Ureter (tissue), 1 donor: ENCODE data around the gene DCHS1. TPM values are rescaled to one million over a fixed set of nuclear protein-coding genes. Genes with fewer than 3 reads are reported as not detected.

Experiments used
- DNase-seq: peaks from one replicate; pipeline ENCODE4 v3.0.0-alpha.2; 2020; ENCODE audit warnings: low spot score
- total RNA-seq: library from RNA; stranded (reverse); gene quantifications from one replicate; pipeline ENCODE4 v1.2.4, GENCODE V29; 2023
- donor health status: DM: yes; HTN: yes; CAD: no.

Gene DCHS1
- total RNA-seq, 1 donor from 2014 or later: 26.0 TPM

DNA sequence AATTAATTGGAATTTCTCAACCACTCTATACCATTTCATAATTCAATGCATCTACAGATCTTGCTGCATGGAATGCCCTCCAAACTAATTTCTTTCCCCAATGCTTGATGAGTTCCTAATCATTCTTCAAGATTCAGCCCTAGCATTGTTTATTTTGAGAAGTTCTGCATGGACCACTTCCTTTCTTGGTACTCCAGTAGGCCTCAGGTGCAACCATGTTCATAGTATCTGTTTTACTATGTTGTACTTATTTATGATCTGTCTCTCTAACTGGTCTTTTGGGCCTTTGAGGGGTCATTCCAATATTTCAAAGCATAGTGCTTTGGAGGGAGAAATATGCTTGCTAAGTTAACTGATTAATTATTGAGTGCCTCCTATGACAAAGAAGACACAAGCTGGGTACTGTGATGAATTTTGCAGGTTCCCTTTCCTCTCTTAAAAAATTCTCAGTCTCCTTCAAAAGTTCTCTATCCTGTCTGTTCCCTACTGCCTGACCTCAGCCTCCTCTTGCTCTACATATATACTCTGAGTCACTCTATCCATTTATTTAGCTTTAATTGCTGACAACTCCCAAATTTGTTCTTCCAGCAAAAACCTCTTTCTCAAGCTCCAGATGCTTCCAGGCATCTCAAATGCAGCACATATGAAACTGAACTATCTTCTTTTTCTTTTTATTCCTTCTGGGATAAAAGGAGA lies 18.1 kb upstream of the DCHS1 start:
- no peak for DNase-seq

DNA sequence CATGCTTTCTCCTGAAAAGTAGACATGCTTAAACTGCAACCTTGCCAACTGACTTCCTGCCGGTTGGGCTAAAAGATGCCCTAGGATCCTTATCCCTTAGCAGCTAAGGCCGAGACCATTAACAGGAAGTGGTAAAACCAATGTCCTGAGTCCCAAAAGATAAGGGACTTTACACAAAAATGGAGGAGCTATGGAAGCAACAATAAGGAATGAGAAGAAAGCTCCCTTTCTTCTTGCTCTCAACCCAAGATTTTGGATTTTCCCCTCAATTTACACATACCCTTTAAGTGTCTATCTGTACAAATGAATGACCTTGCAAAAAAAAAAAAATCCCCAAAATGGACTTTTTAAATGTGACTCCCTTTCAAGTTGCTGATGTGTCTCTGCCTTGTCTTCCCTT lies 16.4 kb upstream of the DCHS1 start:
- DNase-seq: no peak

DNA sequence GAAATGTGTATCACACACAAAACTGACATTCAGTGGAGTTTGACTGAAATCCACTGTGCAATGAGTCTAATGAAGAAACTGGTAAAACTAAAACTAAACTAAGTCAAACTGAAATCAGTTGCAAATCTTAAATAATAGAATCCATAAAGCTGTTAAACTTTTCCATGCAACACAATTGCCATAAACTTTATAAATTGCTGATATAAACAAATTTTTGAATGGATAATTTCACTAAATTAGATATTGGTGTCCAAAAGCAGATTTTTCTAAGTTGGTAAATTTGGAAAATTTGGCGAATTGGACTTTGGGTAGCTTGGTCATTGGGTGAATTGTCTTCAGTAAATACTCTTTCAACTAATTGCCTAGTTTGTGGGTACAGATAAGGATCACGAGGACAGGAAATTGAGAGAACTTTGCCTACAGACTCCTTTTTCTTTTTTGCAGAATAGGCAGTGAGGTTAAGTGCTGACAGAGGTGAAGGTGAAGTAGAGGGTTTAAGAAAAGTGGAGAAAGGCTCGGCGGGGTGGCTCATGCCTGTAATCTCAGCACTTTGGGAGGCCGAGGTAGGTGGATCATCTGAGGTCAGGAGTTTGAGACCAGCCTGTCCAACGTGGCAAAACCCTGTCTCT lies 14.7 kb upstream of the DCHS1 start:
- DNase-seq: no peak

DNA sequence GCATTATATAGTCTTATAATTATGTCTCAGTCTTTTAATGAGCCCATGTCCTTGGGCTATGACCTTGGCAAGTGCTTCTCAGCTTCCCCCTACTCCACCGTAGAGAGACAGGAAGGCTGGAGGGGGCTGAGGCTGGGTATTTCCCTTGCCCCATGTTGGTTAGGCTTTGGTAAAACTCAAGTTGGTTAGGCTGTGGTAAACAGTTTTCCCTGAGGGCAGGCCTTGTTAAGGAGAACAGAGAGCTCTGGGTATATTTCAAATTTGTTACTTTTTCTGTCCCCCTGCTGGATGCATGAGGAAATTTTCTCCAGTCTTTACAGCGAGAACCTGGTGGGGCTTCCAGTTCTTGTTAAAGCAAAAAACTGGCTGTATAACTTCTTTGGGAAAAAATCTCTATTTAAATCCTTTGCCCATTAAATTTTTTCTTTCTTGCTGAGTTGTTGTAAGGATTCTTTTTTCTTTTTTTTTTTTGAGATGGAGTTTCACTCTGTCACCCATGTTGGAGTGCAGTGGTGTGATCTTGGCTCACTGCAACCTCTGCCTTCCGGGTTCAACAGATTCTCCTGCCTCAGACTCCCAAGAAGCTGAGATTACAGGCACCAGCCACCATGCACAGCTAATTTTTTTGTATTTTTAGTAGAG lies 12.2 kb upstream of the DCHS1 start:
- DNase-seq: no peak

DNA sequence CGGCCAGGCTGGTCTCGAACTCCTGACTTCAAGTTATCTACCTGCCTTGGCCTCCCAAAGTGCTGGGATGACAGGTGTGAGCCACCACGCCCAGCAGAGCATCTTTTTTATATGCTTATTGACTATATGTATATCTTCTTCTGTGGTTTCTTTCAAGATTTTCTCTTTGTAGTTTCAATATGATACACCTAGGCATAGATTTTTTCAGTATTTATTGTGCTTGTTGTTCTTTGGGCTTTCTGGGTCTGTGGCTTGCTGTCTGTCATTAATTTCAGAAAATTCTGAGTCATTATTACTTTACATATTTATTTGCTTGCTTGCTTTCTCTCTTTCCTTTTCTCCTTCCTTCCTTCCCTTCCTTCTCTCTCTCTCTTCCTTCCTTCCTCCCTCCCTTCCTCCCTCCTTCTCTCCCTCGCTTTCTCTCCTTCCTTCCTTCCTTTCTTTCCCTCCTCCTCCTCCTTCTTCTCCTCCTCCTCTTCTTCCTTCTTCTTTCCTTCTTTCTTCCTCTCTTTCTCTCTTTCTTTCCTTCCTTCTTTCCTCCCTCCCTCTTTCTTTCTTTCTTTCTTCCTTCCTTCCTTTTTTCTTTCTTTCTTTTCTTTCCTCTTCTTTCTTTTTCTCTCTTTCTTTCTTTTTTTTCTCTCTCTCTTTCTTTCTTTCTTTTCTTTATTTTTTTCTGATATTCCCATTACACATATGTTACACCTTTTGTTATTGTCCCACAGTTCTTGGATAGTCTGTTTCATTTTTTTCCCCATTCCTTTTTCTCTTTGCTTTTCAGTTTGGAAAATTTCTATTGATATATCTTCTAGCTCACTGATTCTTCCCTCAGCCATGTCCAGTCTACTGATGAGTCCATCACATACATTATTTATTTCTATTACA lies 10.9 kb upstream of the DCHS1 start:
- no peak for DNase-seq

DNA sequence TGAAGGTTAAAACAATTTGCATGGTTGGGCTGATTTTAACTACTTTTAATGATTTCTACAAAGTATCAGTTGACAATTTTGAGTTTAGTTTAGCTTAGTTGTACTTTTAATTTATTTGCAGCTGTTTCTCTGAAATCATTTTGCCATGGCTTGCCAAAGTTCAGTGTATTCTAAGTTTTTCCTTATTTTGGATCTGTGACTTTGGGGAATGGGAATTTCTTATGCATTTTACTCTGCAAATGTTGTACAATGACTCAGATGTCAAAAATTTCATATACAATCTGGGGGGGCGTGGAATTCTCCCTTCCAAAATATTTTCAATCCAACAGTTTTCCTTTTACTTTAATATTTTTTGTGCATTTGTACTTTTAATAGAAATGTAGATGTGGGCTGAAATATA lies 8.9 kb upstream of the DCHS1 start:
- no peak for DNase-seq

DNA sequence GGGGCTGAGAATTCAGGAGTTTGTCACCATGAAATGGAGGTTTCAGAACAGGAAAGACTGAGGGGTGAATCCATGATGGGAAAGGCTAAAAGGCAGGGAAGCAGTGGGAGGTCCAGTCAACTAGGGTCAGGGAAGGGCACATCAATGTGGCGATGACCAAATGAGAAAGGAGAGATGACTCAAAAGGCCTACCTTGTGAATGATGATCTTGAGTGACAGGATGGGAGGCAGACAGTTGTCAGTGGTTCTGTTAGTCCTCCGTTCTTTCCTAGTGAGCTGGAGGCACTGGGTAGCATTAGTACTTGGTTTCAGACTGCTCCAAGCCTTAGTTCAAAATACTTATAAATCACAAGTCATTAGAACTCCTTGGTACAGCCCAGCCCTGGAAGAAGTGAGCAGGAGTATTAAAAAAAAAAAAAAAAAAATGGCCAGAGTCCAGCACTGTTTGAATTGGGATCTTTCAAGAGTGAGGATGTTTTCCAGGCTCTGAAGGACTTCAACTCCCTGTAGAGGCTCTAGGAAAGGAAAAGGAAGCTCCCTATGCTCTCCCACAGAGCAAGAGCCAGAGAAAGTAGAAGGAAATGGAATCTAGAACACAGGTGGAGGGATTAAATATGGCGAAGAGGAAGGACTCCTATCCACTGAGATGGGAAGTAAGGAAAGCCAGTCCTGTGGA lies 8.3 kb upstream of the DCHS1 start:
- DNase-seq: no peak

DNA sequence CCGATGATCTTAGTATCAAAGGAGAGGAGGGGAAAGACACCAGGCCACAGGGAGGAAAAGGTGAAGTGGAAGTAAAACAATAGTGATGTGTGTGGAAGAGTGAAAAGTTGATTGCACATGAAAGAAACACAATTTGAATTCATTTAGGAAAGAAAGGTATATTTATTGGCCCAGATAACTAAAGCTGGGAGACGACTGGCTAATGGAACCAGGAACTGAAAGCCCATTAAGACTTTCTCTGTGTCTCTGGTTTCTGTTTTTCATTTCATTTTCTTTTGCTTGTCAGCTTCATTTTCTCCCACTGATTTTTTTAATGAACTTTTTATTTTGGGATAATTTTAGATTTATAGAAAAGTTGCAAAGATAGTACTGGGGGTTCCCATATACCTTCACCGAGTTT lies 5.1 kb upstream of the DCHS1 start:
- DNase-seq: no peak

DNA sequence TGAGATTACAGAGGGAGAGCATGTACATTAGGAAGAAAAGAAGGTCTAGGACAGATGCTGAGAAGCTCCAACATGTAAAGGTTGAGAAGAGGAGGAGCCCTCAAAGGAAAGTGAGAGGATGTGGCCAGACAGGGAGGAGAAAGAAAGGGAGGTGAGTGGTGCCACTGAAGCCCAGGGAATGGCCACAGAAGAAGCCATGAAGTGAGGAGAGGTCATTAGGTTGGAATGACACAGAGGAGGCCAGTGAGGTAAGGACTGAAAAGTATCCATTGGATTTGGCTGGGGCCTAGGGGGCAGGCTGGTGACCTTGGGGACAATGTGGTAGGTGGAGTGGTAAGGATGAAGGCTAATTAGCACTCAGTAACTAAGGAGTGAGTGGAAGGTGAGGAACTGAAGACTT lies 3.0 kb upstream of the DCHS1 start:
- no peak for DNase-seq

DNA sequence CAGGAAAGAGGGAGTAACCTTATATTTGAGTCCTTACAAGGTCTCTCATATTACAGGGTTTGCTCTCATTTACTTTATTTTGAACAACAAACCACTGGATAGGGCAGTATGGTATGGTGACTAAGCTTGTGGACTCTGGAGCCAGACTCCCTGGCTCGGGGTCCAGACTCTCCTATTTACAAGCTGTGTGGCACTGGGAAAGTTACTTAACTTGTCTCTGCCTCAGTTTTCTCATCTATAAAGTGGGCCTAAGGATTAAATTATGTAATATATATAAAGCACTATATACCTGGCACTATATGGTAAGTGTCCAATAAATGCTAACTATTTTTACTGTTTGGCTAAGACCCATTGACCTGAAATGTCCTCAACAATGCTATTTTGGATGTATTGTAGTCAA lies 1.7 kb upstream of the DCHS1 start:
- no peak for DNase-seq

DNA sequence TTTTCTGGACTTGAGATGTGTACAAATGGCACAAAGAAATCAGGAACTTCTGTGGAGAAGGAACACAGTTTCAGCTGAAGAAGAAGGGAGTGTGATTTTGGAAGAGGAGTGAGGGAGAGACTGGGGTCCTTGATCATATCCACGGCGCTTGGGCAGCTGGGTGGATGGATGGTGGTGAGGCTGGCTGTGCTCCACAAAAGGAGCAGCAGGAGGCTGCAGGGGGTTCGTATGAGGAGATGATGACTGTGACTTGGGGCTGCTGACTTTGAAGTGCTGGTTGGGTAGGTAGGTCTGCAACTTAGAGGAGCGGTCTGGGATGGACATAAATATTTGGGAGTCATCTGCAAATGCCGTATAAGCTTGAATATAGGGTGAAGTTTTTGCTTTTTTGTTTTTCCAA lies 1.3 kb upstream of the DCHS1 start:
- DNase-seq: no peak

DNA sequence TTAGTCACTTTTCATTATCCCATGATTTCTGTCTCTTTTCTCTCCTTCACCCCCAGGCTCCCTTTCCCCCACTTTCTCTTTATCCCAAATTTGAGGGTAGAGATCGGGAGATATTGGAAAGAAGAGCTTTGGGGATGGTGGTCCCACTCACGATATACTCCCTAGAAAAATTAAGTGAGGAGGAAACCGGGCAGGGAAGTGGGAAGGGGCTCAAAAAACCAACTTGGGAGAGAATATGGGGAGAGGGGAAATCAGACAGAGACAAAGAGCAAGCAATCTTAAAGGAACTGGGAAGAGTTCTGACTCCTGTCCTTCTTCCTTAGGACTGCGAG lies 941 bp upstream of the DCHS1 start:
- no peak for DNase-seq

DNA sequence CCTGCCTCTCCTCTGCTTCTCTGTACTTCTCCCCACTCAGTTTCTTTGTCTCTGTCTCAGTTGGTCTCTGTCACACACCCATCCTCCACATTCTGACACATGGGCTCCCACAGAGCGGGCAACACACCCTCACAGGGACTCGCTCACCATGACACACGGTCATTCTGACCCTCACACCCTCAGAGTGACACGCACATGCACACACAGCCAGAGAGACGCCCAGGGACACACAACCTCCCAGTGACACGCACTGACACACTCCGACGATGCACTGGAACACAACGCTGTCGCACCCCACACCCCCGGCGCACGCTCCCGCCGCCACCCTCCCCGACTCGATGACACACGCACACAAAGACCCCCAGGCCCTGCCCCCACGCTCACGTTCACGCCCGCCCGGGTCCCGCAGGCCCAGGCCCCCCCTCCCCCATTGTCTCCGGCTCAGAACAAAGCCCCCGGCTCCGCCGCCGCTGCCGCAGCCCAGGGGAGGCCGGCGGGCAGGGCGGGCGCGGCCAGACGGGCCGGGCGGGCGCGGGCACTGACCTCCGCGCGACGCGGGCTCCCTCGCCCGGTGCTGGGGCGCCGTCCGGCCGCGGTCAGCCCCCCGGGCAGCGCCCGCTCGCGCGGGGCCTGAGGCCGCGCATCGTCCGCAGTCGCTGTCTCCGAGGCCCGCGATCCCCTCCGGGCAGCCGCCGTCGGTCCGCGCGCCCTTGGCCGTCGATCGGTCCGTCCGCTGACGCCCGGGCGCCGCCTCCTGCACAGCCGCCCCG lies 404 bp downstream of the DCHS1 start:
- DNase-seq: no peak

DNA sequence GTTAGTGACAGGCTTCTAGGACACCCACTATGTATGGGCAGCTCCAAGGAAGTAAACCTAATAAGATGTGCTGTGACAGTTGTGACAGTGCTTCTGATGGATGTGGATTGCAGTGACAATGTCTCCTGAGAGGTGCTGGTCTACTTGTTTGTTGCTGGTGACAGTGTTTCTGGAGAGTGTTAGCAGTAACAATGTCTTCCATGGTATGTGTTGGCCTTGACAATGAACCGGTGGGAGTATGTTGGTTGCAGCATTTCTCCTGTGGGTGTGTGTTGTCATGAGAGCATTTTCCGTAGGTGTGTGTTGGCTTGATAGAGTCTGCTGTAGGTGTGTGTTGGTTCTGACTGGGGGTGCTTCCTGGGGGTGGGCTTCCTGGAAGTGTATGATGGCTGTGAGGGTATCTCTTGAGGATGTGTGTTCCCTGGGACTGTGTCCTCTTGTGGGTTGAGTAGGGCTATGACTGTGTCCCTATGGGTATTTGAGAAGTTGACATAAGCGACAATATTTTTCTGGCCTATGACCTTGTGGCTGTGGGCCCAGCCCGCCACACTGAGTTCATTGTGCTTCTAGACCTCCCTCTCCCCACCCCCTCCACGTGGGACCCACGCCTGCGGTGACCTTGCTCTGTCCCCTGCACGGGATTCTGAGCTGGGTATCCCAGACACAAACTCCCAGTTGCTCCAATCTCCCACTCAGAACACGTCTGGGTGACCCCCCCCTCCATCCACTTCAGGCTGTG lies 1.2 kb downstream of the DCHS1 start:
- DNase-seq: no peak

DNA sequence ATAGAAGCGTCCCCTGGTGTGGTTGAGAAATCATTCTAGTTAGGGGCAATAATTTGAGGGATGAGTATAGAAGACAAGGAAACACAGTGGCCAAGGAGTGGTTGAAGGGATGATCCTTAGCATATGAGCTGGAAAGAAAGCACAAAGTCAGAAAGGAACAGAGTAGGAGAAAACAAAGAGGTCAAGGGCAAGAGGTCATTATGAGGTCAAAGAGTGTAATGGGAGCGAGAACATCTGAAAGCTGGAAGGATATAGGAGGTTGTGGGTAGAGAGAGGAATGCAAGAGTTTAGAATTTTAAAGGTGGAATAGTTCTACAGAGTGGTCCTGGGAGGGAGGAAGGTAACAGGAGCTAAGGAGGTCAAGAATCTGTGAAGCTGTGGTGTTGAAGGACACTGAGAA lies 2.0 kb downstream of the DCHS1 start:
- no peak for DNase-seq

DNA sequence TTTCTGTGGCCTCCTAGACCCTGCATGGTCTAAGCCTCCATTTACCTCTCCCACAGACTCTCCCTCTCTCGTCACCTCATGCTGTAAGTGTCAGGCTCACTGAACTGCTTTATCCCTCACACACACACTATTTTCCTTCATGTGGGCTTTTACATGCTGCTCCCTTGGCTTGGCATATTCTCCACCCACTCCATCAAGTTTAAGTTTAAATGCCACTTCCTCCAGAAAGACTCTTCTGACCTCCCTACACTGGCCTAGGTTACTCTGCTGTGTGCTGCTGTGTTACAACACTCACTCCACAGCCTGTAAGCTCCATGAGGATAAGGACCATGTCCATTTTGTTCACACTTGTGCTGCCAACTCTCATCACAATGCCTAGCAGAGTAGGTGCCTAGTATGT lies 2.5 kb downstream of the DCHS1 start:
- DNase-seq: no peak

DNA sequence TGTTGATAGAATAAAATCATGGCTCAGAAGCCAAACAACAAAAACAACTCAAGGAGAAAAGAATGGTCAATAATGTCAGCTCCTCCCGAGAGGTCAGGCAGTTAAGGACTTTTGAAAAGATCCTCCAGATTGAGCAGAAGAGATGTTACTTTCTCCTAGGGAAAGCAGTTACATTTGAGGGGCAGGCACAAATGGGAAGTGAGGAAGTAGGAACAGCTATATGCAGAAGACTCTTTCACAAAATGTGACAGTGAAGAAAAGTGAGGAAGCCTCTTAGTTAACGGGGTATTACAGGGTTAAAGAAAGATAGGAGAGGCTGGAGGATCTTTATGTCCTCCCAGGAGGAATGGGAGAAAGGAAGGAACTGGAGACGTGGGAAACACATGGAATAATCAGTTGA lies 3.4 kb downstream of the DCHS1 start:
- DNase-seq: no peak

DNA sequence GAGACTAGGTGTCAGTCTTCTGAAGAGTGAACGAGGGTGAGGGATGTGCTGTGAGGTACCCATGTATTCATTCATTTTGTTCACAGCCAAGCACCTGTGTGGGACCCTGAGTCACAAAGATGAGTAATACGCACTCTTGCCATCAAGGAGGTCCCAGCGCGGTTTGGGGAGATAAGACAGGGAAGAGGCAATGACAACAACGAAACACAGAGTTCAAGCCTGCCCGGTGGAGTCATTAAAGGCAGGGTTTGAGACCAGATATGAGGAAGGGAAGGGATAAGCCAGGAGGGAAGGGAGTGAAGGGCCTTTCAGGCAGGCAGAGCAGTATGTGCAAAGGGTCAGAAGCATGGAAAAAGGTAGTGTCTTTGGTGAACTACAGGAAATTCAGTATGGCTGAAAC lies 4.6 kb downstream of the DCHS1 start:
- no peak for DNase-seq

DNA sequence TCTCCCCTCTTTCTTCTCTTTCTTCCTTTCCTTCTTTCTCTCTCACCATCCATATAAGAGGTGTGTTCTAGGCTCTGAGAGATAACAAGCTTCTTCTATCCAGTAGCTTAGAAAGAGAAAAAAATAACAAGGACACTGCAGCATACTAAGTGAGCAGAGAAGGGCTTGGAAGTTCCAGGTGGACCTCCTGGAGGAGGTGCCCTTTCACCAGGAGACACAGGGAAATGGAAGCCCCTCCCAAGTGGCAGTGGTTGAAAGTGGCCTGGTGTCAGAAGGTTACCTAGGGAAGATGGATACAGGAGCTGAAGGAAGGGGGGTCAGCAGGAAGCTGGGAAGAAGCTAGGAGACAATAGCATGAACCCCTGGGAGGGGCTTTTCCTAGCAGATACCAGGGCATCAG lies 5.5 kb downstream of the DCHS1 start:
- no peak for DNase-seq

DNA sequence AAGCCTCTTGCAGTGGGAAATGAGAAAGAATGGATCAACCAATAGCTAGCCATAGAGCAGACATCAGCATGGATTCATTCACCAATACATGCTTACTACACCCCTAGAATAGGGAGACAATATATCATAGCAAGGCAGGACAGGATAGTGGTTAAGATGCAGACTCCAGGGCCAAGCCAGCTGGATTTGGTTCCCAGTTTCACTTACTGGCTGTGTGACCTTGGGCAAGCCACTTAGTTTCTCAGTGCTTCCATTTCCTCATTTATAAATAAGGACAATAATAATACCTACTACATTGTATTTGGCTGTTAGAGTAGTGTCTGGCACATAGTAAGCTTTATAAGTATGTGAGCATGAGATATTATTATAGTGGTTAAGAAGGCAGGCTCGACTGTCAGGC lies 7.1 kb downstream of the DCHS1 start:
- no peak for DNase-seq

DNA sequence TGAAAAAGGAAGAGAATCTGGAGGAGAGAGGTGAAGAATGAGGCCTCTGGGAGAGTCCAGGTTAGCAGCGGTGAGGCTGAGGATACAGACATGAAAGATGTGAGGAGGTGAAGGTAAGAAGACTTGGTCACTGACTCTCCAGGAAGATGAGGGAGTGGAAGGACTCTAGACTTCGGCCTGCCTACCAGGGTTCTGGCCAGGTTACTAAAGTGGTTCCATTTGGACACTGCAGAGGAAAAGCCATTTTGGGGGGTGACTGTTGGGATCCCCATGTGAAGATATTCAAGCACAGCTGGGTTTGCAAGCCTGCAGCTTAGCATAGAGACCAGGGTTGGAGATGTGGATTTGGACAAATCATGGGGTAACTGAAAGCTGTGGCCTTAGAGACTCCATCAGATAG lies 7.8 kb downstream of the DCHS1 start:
- no peak for DNase-seq
